Natural killer cell (primary cell): Measurements from ENCODE around the gene PIERCE2. TPM values are rescaled to one million over a fixed set of nuclear protein-coding genes. Genes with fewer than 3 reads are reported as not detected.

Experiments used
- ATAC-seq, 3 donors: fragments of 150-1000 bp in 2 of 3; fragments of 200-7000 bp in 1 of 3; cut with Tn5 transposase; 1 replicate in 1 of 3; 2 replicates in 2 of 3; pipeline ENCODE4 v1.10.0; 2021; ENCODE audit warnings: mild to moderate bottlenecking in 2 of 3, moderate library complexity in 2 of 3
- DNase-seq, 2 donors: peaks; one replicate each; pipeline versions ENCODE4 v3.0.0 to v3.0.0-alpha.2; 2013 to 2021; ENCODE audit warnings: mixed read lengths in 1 of 2
- H3K27ac ChIP-seq: one replicate; pipeline ENCODE4 v1.5.1; 2013; ENCODE audit warnings: mild to moderate bottlenecking, low read length
- H3K27me3 ChIP-seq: one replicate; pipeline ENCODE4 v1.6.1; 2013; ENCODE audit warnings: low read length; ENCODE audit not compliant: control insufficient read depth, insufficient read depth
- H3K36me3 ChIP-seq: one replicate; pipeline ENCODE4 v1.6.1; 2013; ENCODE audit warnings: low read length; ENCODE audit not compliant: control insufficient read depth, insufficient read depth
- H3K4me1 ChIP-seq: one replicate; pipeline ENCODE4 v1.6.1; 2013; ENCODE audit warnings: low read length; ENCODE audit not compliant: control insufficient read depth, insufficient read depth
- H3K4me3 ChIP-seq: one replicate; pipeline ENCODE4 v1.5.1; 2013; ENCODE audit warnings: low read length
- H3K9me3 ChIP-seq: one replicate; pipeline ENCODE4 v1.6.1; 2013; ENCODE audit warnings: low read length; ENCODE audit not compliant: control insufficient read depth, insufficient read depth
- H3K27ac Mint-ChIP-seq, 2 donors: one replicate each; pipeline ENCODE4 v1.8.0; 2022; ENCODE audit warnings: mild to moderate bottlenecking in 2 of 2, mixed read lengths in 2 of 2, moderate library complexity in 1 of 2
- H3K27me3 Mint-ChIP-seq, 2 donors: one replicate each; pipeline ENCODE4 v1.8.0; 2022; ENCODE audit warnings: low read depth in 2 of 2, mixed read lengths in 2 of 2
- H3K36me3 Mint-ChIP-seq: one replicate; pipeline ENCODE4 v1.8.0; 2022; ENCODE audit warnings: mixed read lengths
- H3K4me1 Mint-ChIP-seq, 2 donors: one replicate each; pipeline ENCODE4 v1.8.0; 2022; ENCODE audit warnings: mixed read lengths in 2 of 2
- H3K4me3 Mint-ChIP-seq: one replicate; pipeline ENCODE4 v1.8.0; 2022; ENCODE audit warnings: mild to moderate bottlenecking, moderate library complexity, mixed read lengths
- H3K9me3 Mint-ChIP-seq, 2 donors: one replicate each; pipeline ENCODE4 v1.8.0; 2022; ENCODE audit warnings: mixed read lengths in 2 of 2
- CTCF ChIP-seq: fragments of 200-600 bp; IDR thresholded peaks from one replicate; pipeline ENCODE4 v1.8.0; 2022; ENCODE audit warnings: antibody characterized with exemption
- WGBS: methylation state at CpG from one replicate; pipeline ENCODE4 v1.1.7; 2013; ENCODE audit warnings: missing lambda C conversion rate; ENCODE audit not compliant: insufficient coverage; 5-methylcytosine and 5-hydroxymethylcytosine counted together
- intact Hi-C: fragments of 100-400 bp; cut with micrococcal nuclease; formaldehyde crosslinking; loops from one replicate; pipeline ENCODE4 v1.14.2; 2022
- total RNA-seq, 4 donors: library from RNA; stranded (reverse); fragments of 120-200 nt in 1 of 4; gene quantifications; one replicate each; pipeline versions ENCODE4 v1.2.3 to v1.2.4, GENCODE V29; 2013 to 2022

PIERCE2 gene
- total RNA-seq, 3 donors from 2014 or later (not counting 1 experiment from before 2014, with no cell fraction given), result 0.47 to 0.53 TPM; not detected in 1

GRCh38 chr15:55381595-55381994, 26.7 kb upstream of the PIERCE2 start:
- Mint-ChIP-seq H3K4me1 (peaks cover 0 to 4% of the 10 kb centered on the region in 2 donors), H3K9me3 (no peaks in the 10 kb centered on the region)
- intact Hi-C loops, result no loop called here

GRCh38 chr15:55383687-55384086, 24.6 kb upstream of the PIERCE2 start:
- DNase-seq (no peak), ATAC-seq (no peak)
- no peak overlapping the region for H3K27ac Mint-ChIP-seq
- no peaks in the 10 kb centered on the region for H3K27me3 Mint-ChIP-seq
- intact Hi-C loops, result no loop called here
- Histone ChIP-seq H3K9me3 (no peaks in the 10 kb centered on the region), H3K4me3 (no peak overlapping the region), H3K36me3 (peaks cover 22% of the 10 kb centered on the region), H3K27me3 (no peaks in the 10 kb centered on the region), H3K27ac (no peak overlapping the region), H3K4me1 (no peaks in the 10 kb centered on the region)
- H3K4me1 Mint-ChIP-seq, result peaks cover 0 to 4% of the 10 kb centered on the region in 2 donors
- no peaks in the 10 kb centered on the region for H3K36me3 Mint-ChIP-seq
- H3K4me3 Mint-ChIP-seq, result no peak overlapping the region
- no peaks in the 10 kb centered on the region for H3K9me3 Mint-ChIP-seq
- no peak for TF ChIP-seq CTCF
- 100% methylated on average over 1 of the region's 2 CpGs for WGBS

More at GRCh38 chr15:55381595-55381994, 26.7 kb upstream of the PIERCE2 start:
- no peak overlapping the region for H3K27ac ChIP-seq
- Mint-ChIP-seq H3K27ac (peak overlapping the region in 1 of 2 donors; percentile 50), H3K4me3 (no peak overlapping the region), H3K27me3 (no peaks in the 10 kb centered on the region), H3K36me3 (peaks cover 3% of the 10 kb centered on the region)
- TF ChIP-seq CTCF, result no peak
- H3K27me3 ChIP-seq, result no peaks in the 10 kb centered on the region
- no peak overlapping the region for H3K4me3 ChIP-seq
- ATAC-seq, result no peak
- H3K4me1 ChIP-seq, result no peaks in the 10 kb centered on the region
- H3K9me3 ChIP-seq, result no peaks in the 10 kb centered on the region
- DNase-seq, result no peak
- H3K36me3 ChIP-seq, result peaks cover 31% of the 10 kb centered on the region

GRCh38 chr15:55387027-55387426, 21.3 kb upstream of the PIERCE2 start:
- Mint-ChIP-seq H3K27ac (no peak overlapping the region), H3K27me3 (no peaks in the 10 kb centered on the region), H3K9me3 (no peaks in the 10 kb centered on the region), H3K4me1 (peaks cover 5 to 8% of the 10 kb centered on the region in 2 donors), H3K36me3 (no peaks in the 10 kb centered on the region), H3K4me3 (no peak overlapping the region)
- no peak for DNase-seq
- intact Hi-C loops, result no loop called here
- H3K9me3 ChIP-seq, result no peaks in the 10 kb centered on the region
- peaks cover 13% of the 10 kb centered on the region for H3K36me3 ChIP-seq
- H3K4me3 ChIP-seq, result no peak overlapping the region
- TF ChIP-seq CTCF, result no peak
- ATAC-seq, result no peak
- H3K4me1 ChIP-seq, result no peaks in the 10 kb centered on the region
- no peaks in the 10 kb centered on the region for H3K27me3 ChIP-seq
- no peak overlapping the region for H3K27ac ChIP-seq

- ATAC-seq (peak in 1 of 3 donors; percentile 46), DNase-seq (no peak)
- no peak for TF ChIP-seq CTCF
- peak overlapping the region in 1 of 2 donors; percentile 73 for H3K27ac Mint-ChIP-seq
- Histone ChIP-seq H3K27ac (no peak overlapping the region), H3K9me3 (no peaks in the 10 kb centered on the region), H3K4me3 (no peak overlapping the region), H3K4me1 (no peaks in the 10 kb centered on the region), H3K36me3 (peaks cover 11% of the 10 kb centered on the region), H3K27me3 (no peaks in the 10 kb centered on the region)
- H3K4me1 Mint-ChIP-seq, result peaks cover 6 to 11% of the 10 kb centered on the region in 2 donors
- intact Hi-C loops, result no loop called here
- no peak overlapping the region for H3K4me3 Mint-ChIP-seq
- no peaks in the 10 kb centered on the region for H3K27me3 Mint-ChIP-seq
- H3K36me3 Mint-ChIP-seq, result no peaks in the 10 kb centered on the region
- no peaks in the 10 kb centered on the region for H3K9me3 Mint-ChIP-seq
These were observed 19.1 kb upstream of the PIERCE2 start for GRCh38 chr15:55389264-55389607.
